Sigmoid colon (tissue), 7 donors: ENCODE results near the gene STIM2. TPM values are rescaled to one million over a fixed set of nuclear protein-coding genes. Genes with fewer than 3 reads are reported as not detected.

Experiments used
- DNase-seq: peaks from one replicate; pipeline ENCODE4 v3.0.0-alpha.2; 2019
- H3K27ac ChIP-seq, 4 donors: fragments of 200-600 bp; sonication (generic); one replicate each; pipeline ENCODE4 v1.5.1; 2016 to 2019; ENCODE audit warnings: mild to moderate bottlenecking in 1 of 4
- H3K27me3 ChIP-seq, 3 donors: fragments of 200-600 bp; sonication (generic); one replicate each; pipeline ENCODE4 v1.5.1; 2019; ENCODE audit warnings: mild to moderate bottlenecking in 1 of 3
- H3K36me3 ChIP-seq, 4 donors: fragments of 200-600 bp; sonication (generic); one replicate each; pipeline ENCODE4 v1.5.1; 2016 to 2019
- H3K4me1 ChIP-seq, 4 donors: fragments of 200-600 bp; sonication (generic); one replicate each; pipeline ENCODE4 v1.5.1; 2017 to 2019
- H3K4me3 ChIP-seq, 4 donors: fragments of 200-600 bp; sonication (generic); one replicate each; pipeline ENCODE4 v1.5.1; 2017 to 2019; ENCODE audit warnings: mild to moderate bottlenecking in 2 of 4, moderate library complexity in 1 of 4
- H3K9me3 ChIP-seq, 4 donors: fragments of 200-600 bp in 3 of 4; sonication (generic) in 3 of 4; one replicate each; pipeline versions ENCODE4 v1.5.1 to v1.6.1; 2013 to 2019
- EP300 ChIP-seq, 4 donors: sonication (generic); formaldehyde crosslinking; IDR thresholded peaks; one replicate each; pipeline ENCODE4 v1.6.1; 2017; ENCODE audit warnings: antibody characterized with exemption in 4 of 4
- POLR2A ChIP-seq, 2 donors: fragments of 450-650 bp; IDR thresholded peaks; one replicate each; pipeline ENCODE4 v1.6.1; 2016; ENCODE audit warnings: antibody characterized with exemption in 2 of 2, mild to moderate bottlenecking in 2 of 2, moderate library complexity in 2 of 2
- POLR2AphosphoS5 ChIP-seq, 4 donors: sonication (generic); formaldehyde crosslinking; IDR thresholded peaks; one replicate each; pipeline ENCODE4 v1.6.1; 2017; ENCODE audit warnings: antibody characterized with exemption in 4 of 4
- WGBS, 2 donors: extraction: QIAGEN DNeasy Blood & Tissue Kit; methylation state at CpG; one replicate each; pipeline ENCODE4 v1.1.7; 2013; 5-methylcytosine and 5-hydroxymethylcytosine counted together
- intact Hi-C: fragments of 100-400 bp; cut with DNase I; formaldehyde crosslinking; loops from one replicate; pipeline ENCODE4 v1.15.1; 2023
- polyA plus RNA-seq, 3 donors: library from polyadenylated mRNA; stranded (reverse); fragments of 200-250 nt; gene quantifications; one replicate each; pipeline ENCODE4 v1.2.3, GENCODE V29; 2013
- total RNA-seq, 4 donors: library from RNA; depleted of rRNA; stranded (reverse); fragments of >200 nt; gene quantifications; one replicate each; pipeline ENCODE4 v1.1.0, GENCODE V29; 2016
- TF ChIP-seq, protein P1 (sequence below), 4 experiments: fragments of 450-650 bp in 3 of 4; fragments of 200-600 bp in 1 of 4; IDR thresholded peaks; one replicate each; pipeline ENCODE4 v1.5.1; 2016 to 2019; ENCODE audit warnings: antibody characterized with exemption in 4 of 4, mild to moderate bottlenecking in 3 of 4, moderate library complexity in 2 of 4
- donor health status: healthy with polysubstance abuse.
- donor health status: Bipolar disorder and iron deficiency.
- donor health status: healthy.

STIM2 gene
- total and polyA plus RNA-seq, 7 donors, result 3.0 to 16.8 (median 14.1) TPM

GRCh38 chr4:27016551-27016950 is 155.9 kb downstream of the STIM2 start:
- Histone ChIP-seq H3K27me3 (no peaks in the 10 kb centered on the region), H3K9me3 (no peaks in the 10 kb centered on the region), H3K27ac (no peak overlapping the region), H3K36me3 (peaks cover 0 to 30% (median 5%) of the 10 kb centered on the region in 4 donors), H3K4me3 (no peak overlapping the region), H3K4me1 (no peaks in the 10 kb centered on the region)
- intact Hi-C loops, result loop anchor here (10.0 kb wide), 1 partner anchor 1032 kb away; no protein-coding TSS in a partner anchor
- WGBS, 2 donors, result 96 to 97% methylated on average over 3 of the region's 3 CpGs
- no peak for DNase-seq
- TF ChIP-seq, protein P1, sequence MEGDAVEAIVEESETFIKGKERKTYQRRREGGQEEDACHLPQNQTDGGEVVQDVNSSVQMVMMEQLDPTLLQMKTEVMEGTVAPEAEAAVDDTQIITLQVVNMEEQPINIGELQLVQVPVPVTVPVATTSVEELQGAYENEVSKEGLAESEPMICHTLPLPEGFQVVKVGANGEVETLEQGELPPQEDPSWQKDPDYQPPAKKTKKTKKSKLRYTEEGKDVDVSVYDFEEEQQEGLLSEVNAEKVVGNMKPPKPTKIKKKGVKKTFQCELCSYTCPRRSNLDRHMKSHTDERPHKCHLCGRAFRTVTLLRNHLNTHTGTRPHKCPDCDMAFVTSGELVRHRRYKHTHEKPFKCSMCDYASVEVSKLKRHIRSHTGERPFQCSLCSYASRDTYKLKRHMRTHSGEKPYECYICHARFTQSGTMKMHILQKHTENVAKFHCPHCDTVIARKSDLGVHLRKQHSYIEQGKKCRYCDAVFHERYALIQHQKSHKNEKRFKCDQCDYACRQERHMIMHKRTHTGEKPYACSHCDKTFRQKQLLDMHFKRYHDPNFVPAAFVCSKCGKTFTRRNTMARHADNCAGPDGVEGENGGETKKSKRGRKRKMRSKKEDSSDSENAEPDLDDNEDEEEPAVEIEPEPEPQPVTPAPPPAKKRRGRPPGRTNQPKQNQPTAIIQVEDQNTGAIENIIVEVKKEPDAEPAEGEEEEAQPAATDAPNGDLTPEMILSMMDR (IDR thresholded peaks at IDR 0.05), result no peak
- TF ChIP-seq EP300 (IDR thresholded peaks at IDR 0.05), result no peak
- TF ChIP-seq POLR2AphosphoS5 (IDR thresholded peaks at IDR 0.05), result no peak
- TF ChIP-seq POLR2A (IDR thresholded peaks at IDR 0.05), result no peak

GRCh38 chr4:27017623-27018022 is 157.0 kb downstream of the STIM2 start:
- intact Hi-C loops, result loop anchor here (10.0 kb wide), 1 partner anchor 1033 kb away; no protein-coding TSS in a partner anchor
- H3K27me3 ChIP-seq, result no peaks in the 10 kb centered on the region
- no peak overlapping the region for H3K27ac ChIP-seq
- no peaks in the 10 kb centered on the region for H3K9me3 ChIP-seq
- WGBS, 2 donors, result 97% methylated on average over 12 of the region's 12 CpGs
- no peak for TF ChIP-seq EP300 (IDR thresholded peaks at IDR 0.05)
- TF ChIP-seq, protein P1 (IDR thresholded peaks at IDR 0.05), result no peak
- TF ChIP-seq POLR2A (IDR thresholded peaks at IDR 0.05), result no peak
- no peak for TF ChIP-seq POLR2AphosphoS5 (IDR thresholded peaks at IDR 0.05)
- H3K36me3 ChIP-seq, result peaks cover 0 to 34% (median 10%) of the 10 kb centered on the region in 4 donors
- H3K4me3 ChIP-seq, result no peak overlapping the region
- H3K4me1 ChIP-seq, result no peaks in the 10 kb centered on the region
- DNase-seq, result no peak

GRCh38 chr4:27018076-27018475 is 157.4 kb downstream of the STIM2 start:
- peaks cover 0 to 38% (median 13%) of the 10 kb centered on the region in 4 donors for H3K36me3 ChIP-seq
- H3K4me1 ChIP-seq, result no peaks in the 10 kb centered on the region
- intact Hi-C loops, result loop anchor here (10.0 kb wide), 1 partner anchor 1033 kb away; no protein-coding TSS in a partner anchor
- no peak overlapping the region for H3K27ac ChIP-seq
- no peaks in the 10 kb centered on the region for H3K9me3 ChIP-seq
- TF ChIP-seq, protein P1 (IDR thresholded peaks at IDR 0.05), result no peak
- TF ChIP-seq POLR2AphosphoS5 (IDR thresholded peaks at IDR 0.05), result no peak
- TF ChIP-seq POLR2A (IDR thresholded peaks at IDR 0.05), result no peak
- TF ChIP-seq EP300 (IDR thresholded peaks at IDR 0.05), result no peak
- no peaks in the 10 kb centered on the region for H3K27me3 ChIP-seq
- no peak overlapping the region for H3K4me3 ChIP-seq
- 77 to 92% methylated on average over 5 of the region's 5 CpGs for WGBS, 2 donors
- no peak for DNase-seq

DNA sequence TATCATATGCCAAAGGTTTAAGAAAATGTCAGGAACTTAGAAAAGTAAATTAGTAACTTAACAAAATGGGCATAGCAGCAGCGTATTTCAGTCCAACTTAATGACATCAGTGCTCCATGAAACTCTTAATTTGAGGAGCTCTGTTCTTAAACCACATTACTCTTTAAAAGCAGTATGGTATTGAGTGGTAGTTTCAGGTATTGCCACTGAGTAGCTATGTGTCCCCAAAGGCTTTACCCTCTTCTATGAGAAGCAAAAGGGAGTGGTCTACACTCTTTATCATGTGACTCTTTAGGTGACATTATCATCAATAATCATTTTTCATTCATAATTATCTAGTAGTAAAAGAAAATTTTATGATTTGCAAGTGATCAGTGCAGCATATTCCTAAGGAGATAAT is 158.3 kb downstream of the STIM2 start:
- intact Hi-C loops, result loop anchor here (10.0 kb wide), 1 partner anchor 1034 kb away; no protein-coding TSS in a partner anchor

More for the DNA sequence above, 158.3 kb downstream of the STIM2 start:
- TF ChIP-seq, protein P1 (IDR thresholded peaks at IDR 0.05), result no peak
- TF ChIP-seq POLR2AphosphoS5 (IDR thresholded peaks at IDR 0.05) (no peak), EP300 (IDR thresholded peaks at IDR 0.05) (no peak), POLR2A (IDR thresholded peaks at IDR 0.05) (no peak)
- Histone ChIP-seq H3K27me3 (no peaks in the 10 kb centered on the region), H3K36me3 (peaks cover 0 to 42% (median 13%) of the 10 kb centered on the region in 4 donors), H3K27ac (no peak overlapping the region), H3K4me3 (no peak overlapping the region), H3K4me1 (no peaks in the 10 kb centered on the region), H3K9me3 (no peaks in the 10 kb centered on the region)
- 99 to 100% methylated on average over 1 of the region's 1 CpG for WGBS, 2 donors
- DNase-seq, result no peak
